Breast epithelium (tissue), 4 donors: ENCODE data around the gene C9orf85. TPM values are rescaled to one million over a fixed set of nuclear protein-coding genes. Genes with fewer than 3 reads are reported as not detected.

Source experiments
- DNase-seq, 2 donors: peaks; one replicate each; pipeline ENCODE4 v3.0.0-alpha.2; 2019; ENCODE audit warnings: low spot score in 2 of 2
- H3K27ac ChIP-seq, 2 donors: fragments of 200-600 bp; sonication (generic) in 1 of 2; one replicate each; pipeline ENCODE4 v1.5.1; 2016 to 2019; ENCODE audit warnings: mild to moderate bottlenecking in 1 of 2
- H3K27me3 ChIP-seq, 2 donors: fragments of 200-600 bp; sonication (generic) in 1 of 2; one replicate each; pipeline versions ENCODE4 v1.5.1 to v1.6.0; 2017 to 2019; ENCODE audit warnings: control low read depth in 1 of 2, mild to moderate bottlenecking in 1 of 2
- H3K36me3 ChIP-seq: fragments of 200-600 bp; one replicate; pipeline ENCODE4 v1.5.1; 2019
- H3K4me1 ChIP-seq, 2 donors: fragments of 200-600 bp; sonication (generic); one replicate each; pipeline ENCODE4 v1.5.1; 2016 to 2019; ENCODE audit warnings: control low read depth in 1 of 2
- H3K4me3 ChIP-seq, 3 donors: fragments of 200-600 bp; sonication (generic); 1 replicate in 2 of 3; 2 replicates in 1 of 3; pipeline ENCODE4 v1.5.1; 2016 to 2019; ENCODE audit warnings: mild to moderate bottlenecking in 3 of 3, moderate library complexity in 2 of 3
- H3K9me3 ChIP-seq, 2 donors: fragments of 200-600 bp; sonication (generic) in 1 of 2; one replicate each; pipeline ENCODE4 v1.5.1; 2016 to 2019; ENCODE audit warnings: control low read depth in 1 of 2
- POLR2A ChIP-seq: fragments of 450-650 bp; IDR thresholded peaks from one replicate; pipeline ENCODE4 v1.6.1; 2016; ENCODE audit warnings: antibody characterized with exemption, mild to moderate bottlenecking, moderate library complexity
- POLR2AphosphoS5 ChIP-seq, 3 donors: sonication (generic); formaldehyde crosslinking; IDR thresholded peaks; one replicate each; pipeline ENCODE4 v1.6.1; 2017; ENCODE audit warnings: antibody characterized with exemption in 3 of 3
- intact Hi-C: fragments of 100-400 bp; cut with DNase I; formaldehyde crosslinking; loops from one replicate; pipeline ENCODE4 v1.15.1; 2023; ENCODE audit warnings: low total_unique reads
- total RNA-seq, 3 donors: library from RNA; depleted of rRNA; stranded (reverse); fragments of >200 nt; gene quantifications; one replicate each; pipeline ENCODE4 v1.1.0, GENCODE V29; 2016
- TF ChIP-seq, protein P1 (sequence below), 3 donors: fragments of 450-650 bp; IDR thresholded peaks; one replicate each; pipeline ENCODE4 v1.5.1; 2016 to 2017; ENCODE audit warnings: antibody characterized with exemption in 3 of 3, mild to moderate bottlenecking in 3 of 3, moderate library complexity in 3 of 3

C9orf85 gene
- total RNA-seq, 3 donors from 2014 or later = 10.7 to 15.7 (median 14.1) TPM

DNA sequence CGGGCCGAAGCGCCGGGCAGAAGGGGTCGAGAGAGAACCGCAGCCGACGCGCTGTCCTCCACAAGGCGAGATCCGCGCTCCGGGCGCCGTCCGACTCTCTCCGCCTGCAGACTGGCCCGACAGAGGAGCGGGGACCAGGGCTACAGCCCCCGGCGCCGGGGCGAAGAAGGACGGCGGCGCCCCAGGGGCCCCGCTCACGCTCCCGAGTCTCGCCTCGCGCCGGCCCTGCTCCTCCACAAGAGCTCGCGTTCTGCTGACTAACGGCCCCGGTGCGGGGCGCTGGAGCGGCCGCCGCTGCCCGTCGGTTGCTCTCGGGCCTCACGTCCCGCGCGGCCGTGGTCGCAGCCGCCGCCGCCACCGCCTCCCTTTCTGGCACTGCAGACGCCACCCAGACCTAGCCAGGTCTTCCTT is 784 bp upstream of the C9orf85 start:
- TF ChIP-seq, protein P1, sequence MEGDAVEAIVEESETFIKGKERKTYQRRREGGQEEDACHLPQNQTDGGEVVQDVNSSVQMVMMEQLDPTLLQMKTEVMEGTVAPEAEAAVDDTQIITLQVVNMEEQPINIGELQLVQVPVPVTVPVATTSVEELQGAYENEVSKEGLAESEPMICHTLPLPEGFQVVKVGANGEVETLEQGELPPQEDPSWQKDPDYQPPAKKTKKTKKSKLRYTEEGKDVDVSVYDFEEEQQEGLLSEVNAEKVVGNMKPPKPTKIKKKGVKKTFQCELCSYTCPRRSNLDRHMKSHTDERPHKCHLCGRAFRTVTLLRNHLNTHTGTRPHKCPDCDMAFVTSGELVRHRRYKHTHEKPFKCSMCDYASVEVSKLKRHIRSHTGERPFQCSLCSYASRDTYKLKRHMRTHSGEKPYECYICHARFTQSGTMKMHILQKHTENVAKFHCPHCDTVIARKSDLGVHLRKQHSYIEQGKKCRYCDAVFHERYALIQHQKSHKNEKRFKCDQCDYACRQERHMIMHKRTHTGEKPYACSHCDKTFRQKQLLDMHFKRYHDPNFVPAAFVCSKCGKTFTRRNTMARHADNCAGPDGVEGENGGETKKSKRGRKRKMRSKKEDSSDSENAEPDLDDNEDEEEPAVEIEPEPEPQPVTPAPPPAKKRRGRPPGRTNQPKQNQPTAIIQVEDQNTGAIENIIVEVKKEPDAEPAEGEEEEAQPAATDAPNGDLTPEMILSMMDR (IDR thresholded peaks at IDR 0.05) = no peak
- TF ChIP-seq POLR2AphosphoS5 (IDR thresholded peaks at IDR 0.05) (no peak), POLR2A (no peak)
- intact Hi-C loops = no loop called here
- peaks cover 0 to 7% of the 10 kb centered on the region in 2 donors for H3K4me1 ChIP-seq

DNA sequence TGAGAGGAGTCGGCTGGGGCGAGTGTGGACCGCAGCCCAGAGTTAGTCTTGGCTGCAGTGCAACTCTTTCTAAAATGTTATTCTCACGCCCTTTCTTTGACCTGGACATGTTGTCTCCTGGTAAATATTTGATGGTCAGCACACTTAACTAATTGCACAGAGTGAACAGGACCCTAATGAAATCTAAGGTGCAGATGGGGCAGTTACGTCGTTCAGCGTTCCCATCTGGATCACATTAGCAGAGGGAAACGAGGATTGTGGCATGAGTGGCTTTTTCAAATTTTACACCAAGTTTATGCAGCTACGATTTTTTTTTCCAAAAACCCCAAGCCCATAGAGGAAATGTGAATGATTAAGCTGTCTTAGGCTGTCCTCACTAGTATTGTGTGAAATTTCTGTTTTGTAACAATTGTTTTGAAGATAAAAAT is 483 bp downstream of the C9orf85 start:
- Histone ChIP-seq H3K36me3 (no peaks in the 10 kb centered on the region), H3K27me3 (no peaks in the 10 kb centered on the region), H3K4me1 (peaks cover 0 to 7% of the 10 kb centered on the region in 2 donors), H3K9me3 (no peaks in the 10 kb centered on the region), H3K4me3 (peak overlapping the region; percentile 79 to 95 (median 88)), H3K27ac (peak overlapping the region; percentile 89 to 91)
- intact Hi-C loops = no loop called here
- no peak for TF ChIP-seq POLR2AphosphoS5 (IDR thresholded peaks at IDR 0.05)
- TF ChIP-seq POLR2A = no peak
- TF ChIP-seq, protein P1 (IDR thresholded peaks at IDR 0.05) = no peak
- no peak for DNase-seq

More for the DNA sequence above, 784 bp upstream of the C9orf85 start:
- H3K27ac ChIP-seq = peak overlapping the region; percentile 89 to 91
- DNase-seq = no peak
- H3K36me3 ChIP-seq = no peaks in the 10 kb centered on the region
- peak overlapping the region; percentile 79 to 95 (median 88) for H3K4me3 ChIP-seq
- no peaks in the 10 kb centered on the region for H3K27me3 ChIP-seq
- no peaks in the 10 kb centered on the region for H3K9me3 ChIP-seq

DNA sequence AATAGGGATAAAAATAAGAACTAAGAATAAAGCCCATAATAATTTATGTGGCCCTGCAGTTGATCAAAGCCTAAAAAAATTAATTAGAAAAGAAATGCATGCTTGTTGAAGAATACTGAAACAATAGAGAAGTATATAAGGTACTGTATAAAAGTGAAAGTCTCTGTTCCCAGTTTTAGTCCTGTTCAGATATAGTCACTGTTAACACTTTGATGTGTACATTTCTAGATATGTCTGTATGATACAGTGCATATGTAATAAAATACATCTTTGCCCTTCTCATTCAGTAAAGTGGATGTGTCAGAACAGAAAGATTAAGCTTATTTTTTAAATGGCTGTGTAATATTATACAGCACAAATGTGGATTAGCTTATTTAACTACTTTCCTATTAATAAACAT is 4.1 kb downstream of the C9orf85 start:
- no peak overlapping the region for H3K4me3 ChIP-seq
- H3K27me3 ChIP-seq = no peaks in the 10 kb centered on the region
- no peaks in the 10 kb centered on the region for H3K9me3 ChIP-seq
- H3K27ac ChIP-seq = no peak overlapping the region
- no peak for DNase-seq
- no peak for TF ChIP-seq POLR2A
- TF ChIP-seq POLR2AphosphoS5 (IDR thresholded peaks at IDR 0.05) = no peak
- TF ChIP-seq, protein P1 (IDR thresholded peaks at IDR 0.05) = no peak
- peaks cover 0 to 7% of the 10 kb centered on the region in 2 donors for H3K4me1 ChIP-seq
- intact Hi-C loops = no loop called here
- no peaks in the 10 kb centered on the region for H3K36me3 ChIP-seq

DNA sequence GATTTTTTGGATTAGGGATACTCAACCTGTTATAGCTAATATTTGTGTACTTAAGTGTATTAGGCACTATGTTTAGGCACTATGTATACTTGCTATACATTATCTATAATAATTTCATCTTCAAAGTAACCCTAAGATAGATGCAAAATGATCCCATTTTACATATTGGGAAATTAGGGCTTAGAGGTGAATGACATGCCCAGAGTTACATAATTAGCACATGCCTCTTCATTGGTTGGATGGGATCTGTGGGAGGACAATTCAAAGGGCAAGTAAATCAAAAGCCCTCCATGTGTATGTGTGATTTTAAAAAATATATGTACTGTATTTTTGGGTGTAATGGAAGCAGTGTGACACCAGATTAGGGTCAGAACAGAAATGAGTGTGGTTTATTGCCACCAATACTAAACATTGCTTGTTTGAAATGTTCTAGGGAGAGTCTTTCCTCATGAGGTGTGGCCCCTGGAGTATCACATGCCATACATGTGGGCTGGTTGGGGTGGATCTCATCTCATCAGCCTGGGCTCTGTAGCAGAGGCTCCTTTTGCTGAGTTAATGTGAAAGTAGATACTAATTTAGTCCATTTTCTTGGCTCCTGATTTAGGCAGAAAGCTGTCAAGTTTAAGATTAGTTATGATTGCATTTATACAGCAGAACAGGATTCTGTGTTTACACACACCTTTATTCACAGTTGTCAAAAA is 5.5 kb downstream of the C9orf85 start:
- peaks cover 0 to 7% of the 10 kb centered on the region in 2 donors for H3K4me1 ChIP-seq
- no peaks in the 10 kb centered on the region for H3K9me3 ChIP-seq
- no peaks in the 10 kb centered on the region for H3K27me3 ChIP-seq
- intact Hi-C loops = no loop called here
- H3K4me3 ChIP-seq = no peak overlapping the region
- H3K27ac ChIP-seq = no peak overlapping the region
- TF ChIP-seq POLR2AphosphoS5 (IDR thresholded peaks at IDR 0.05) = no peak
- TF ChIP-seq, protein P1 (IDR thresholded peaks at IDR 0.05) = no peak
- TF ChIP-seq POLR2A = no peak
- no peaks in the 10 kb centered on the region for H3K36me3 ChIP-seq
- no peak for DNase-seq

DNA sequence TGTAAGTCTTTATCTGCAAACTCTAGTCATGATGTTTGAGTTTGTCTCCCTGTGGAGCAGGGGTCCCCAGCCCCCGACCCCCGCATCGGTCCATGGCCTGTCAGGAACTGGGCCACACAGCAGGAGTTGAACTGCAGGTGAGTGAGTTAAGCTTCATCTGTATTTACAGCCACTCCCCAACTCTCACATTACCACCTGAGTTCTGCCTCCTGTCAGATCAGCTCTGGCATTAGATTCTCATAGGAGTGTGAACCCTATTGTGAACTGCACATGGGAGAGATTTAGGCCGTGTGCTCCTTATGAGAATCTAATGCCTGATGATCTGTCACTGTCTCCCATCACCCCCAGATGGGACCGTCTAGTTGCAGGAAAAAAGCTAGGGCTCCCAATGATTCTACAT is 7.0 kb downstream of the C9orf85 start:
- DNase-seq = no peak
- Histone ChIP-seq H3K27ac (no peak overlapping the region), H3K27me3 (no peaks in the 10 kb centered on the region), H3K4me1 (peaks cover 0 to 2% of the 10 kb centered on the region in 2 donors), H3K9me3 (no peaks in the 10 kb centered on the region), H3K36me3 (no peaks in the 10 kb centered on the region), H3K4me3 (no peak overlapping the region)
- intact Hi-C loops = no loop called here
- TF ChIP-seq POLR2AphosphoS5 (IDR thresholded peaks at IDR 0.05) = no peak
- TF ChIP-seq, protein P1 (IDR thresholded peaks at IDR 0.05) = no peak
- no peak for TF ChIP-seq POLR2A
